ENCODE measurements around the gene TRPM6.
"Not testable (repeated sequence)": the region's sequence is repeated elsewhere in the genome, so short reads cannot be mapped to it uniquely, and the experiment has no call there.

TRPM6 gene

GRCh38 chr9:74887041-74887980, at the start of gene TRPM6:
Gene TRPM6 (minus strand): TSS chr9:74887921. CDS start chr9:74887856, 65 bp downstream.
- peaks cover 8% of the 10 kb centered on the region; the same call in 1 of the 2 replicates for H3K4me1 ChIP-seq
- H3K4me2 ChIP-seq = peak within 1 kb of the TSS; percentile 77
- H3K27me3 ChIP-seq = peaks cover 16% of the 10 kb centered on the region
- no peaks in the 10 kb centered on the region for H4K20me1 ChIP-seq
- H3K9me3 ChIP-seq = no peaks in the 10 kb centered on the region
- TF ChIP-seq Cebpa-rat (IDR thresholded peaks at IDR 0.05) = peak; percentile 68
- peak within 1 kb of the TSS; percentile 73 for H3K9ac ChIP-seq
- peak within 1 kb of the TSS; percentile 35; the same call in 1 of the 2 replicates for H3K27ac ChIP-seq
- H3K36me3 ChIP-seq = no peaks in the 10 kb centered on the region
- peak within 1 kb of the TSS; percentile 73 for H3K4me3 ChIP-seq

GRCh38 chr9:74935008-74935407, 47.3 kb upstream of the TRPM6 start:
- H3K27me3 ChIP-seq = no peaks in the 10 kb centered on the region
- peaks cover 23% of the 10 kb centered on the region for H3K9me3 ChIP-seq
- no peak overlapping the region for H3K27ac ChIP-seq
- H3K4me3 ChIP-seq = no peak overlapping the region
- H3K4me2 ChIP-seq = no peak overlapping the region
- no peak overlapping the region for H3K9ac ChIP-seq
- H3K4me1 ChIP-seq = no peaks in the 10 kb centered on the region
- TF ChIP-seq Cebpa-rat (IDR thresholded peaks at IDR 0.05) = no peak
- no peaks in the 10 kb centered on the region for H4K20me1 ChIP-seq
- H3K36me3 ChIP-seq = no peaks in the 10 kb centered on the region

GRCh38 chr9:74921737-74922136, 34.0 kb upstream of the TRPM6 start:
- no peak overlapping the region for H3K4me3 ChIP-seq

GRCh38 chr9:74920944-74921626, 33.4 kb upstream of the TRPM6 start:
- no peak overlapping the region for H3K27ac ChIP-seq
- H3K9me3 ChIP-seq = no peaks in the 10 kb centered on the region
- no peak for TF ChIP-seq Cebpa-rat (IDR thresholded peaks at IDR 0.05)
- no peaks in the 10 kb centered on the region for H3K4me1 ChIP-seq
- H3K36me3 ChIP-seq = no peaks in the 10 kb centered on the region
- no peak overlapping the region for H3K4me3 ChIP-seq
- H4K20me1 ChIP-seq = no peaks in the 10 kb centered on the region
- no peak overlapping the region for H3K9ac ChIP-seq
- no peaks in the 10 kb centered on the region for H3K27me3 ChIP-seq
- H3K4me2 ChIP-seq = no peak overlapping the region

More at GRCh38 chr9:74921737-74922136, 34.0 kb upstream of the TRPM6 start:
- H3K36me3 ChIP-seq = no peaks in the 10 kb centered on the region
- no peaks in the 10 kb centered on the region for H3K27me3 ChIP-seq
- TF ChIP-seq Cebpa-rat (IDR thresholded peaks at IDR 0.05) = no peak
- no peak overlapping the region for H3K4me2 ChIP-seq
- no peak overlapping the region for H3K9ac ChIP-seq
- H4K20me1 ChIP-seq = no peaks in the 10 kb centered on the region
- H3K9me3 ChIP-seq = no peaks in the 10 kb centered on the region
- H3K27ac ChIP-seq = no peak overlapping the region
- no peaks in the 10 kb centered on the region for H3K4me1 ChIP-seq

- Histone ChIP-seq H3K27me3 (no peaks in the 10 kb centered on the region), H3K4me2 (no peak overlapping the region), H3K4me1 (no peaks in the 10 kb centered on the region), H3K9ac (no peak overlapping the region), H3K4me3 (no peak overlapping the region), H3K36me3 (no peaks in the 10 kb centered on the region), H4K20me1 (no peaks in the 10 kb centered on the region), H3K9me3 (peaks cover 28% of the 10 kb centered on the region), H3K27ac (no peak overlapping the region)
- no peak for TF ChIP-seq Cebpa-rat (IDR thresholded peaks at IDR 0.05)
Measured at GRCh38 chr9:74910036-74910435, 22.3 kb upstream of the TRPM6 start.

- H3K4me1 ChIP-seq = no peaks in the 10 kb centered on the region
Measured at GRCh38 chr9:74908665-74909064, 20.9 kb upstream of the TRPM6 start.

GRCh38 chr9:74907085-74907484, 19.4 kb upstream of the TRPM6 start:
- Histone ChIP-seq H3K4me3 (no peak overlapping the region), H3K9me3 (peaks cover 19% of the 10 kb centered on the region), H3K9ac (no peak overlapping the region), H3K27ac (no peak overlapping the region), H4K20me1 (no peaks in the 10 kb centered on the region), H3K4me1 (no peaks in the 10 kb centered on the region), H3K4me2 (no peak overlapping the region), H3K36me3 (no peaks in the 10 kb centered on the region), H3K27me3 (no peaks in the 10 kb centered on the region)
- TF ChIP-seq Cebpa-rat (IDR thresholded peaks at IDR 0.05) = no peak

More at GRCh38 chr9:74908665-74909064, 20.9 kb upstream of the TRPM6 start:
- H3K36me3 ChIP-seq = no peaks in the 10 kb centered on the region
- H3K4me2 ChIP-seq = no peak overlapping the region
- peaks cover 28% of the 10 kb centered on the region for H3K9me3 ChIP-seq
- no peak overlapping the region for H3K9ac ChIP-seq
- H3K4me3 ChIP-seq = no peak overlapping the region
- no peaks in the 10 kb centered on the region for H3K27me3 ChIP-seq
- H4K20me1 ChIP-seq = no peaks in the 10 kb centered on the region
- TF ChIP-seq Cebpa-rat (IDR thresholded peaks at IDR 0.05) = no peak
- no peak overlapping the region for H3K27ac ChIP-seq

- Histone ChIP-seq H3K9ac (no peak overlapping the region), H3K4me1 (no peaks in the 10 kb centered on the region), H3K27me3 (no peaks in the 10 kb centered on the region), H3K9me3 (peaks cover 3% of the 10 kb centered on the region; the same call in 1 of the 2 replicates), H3K4me2 (no peak overlapping the region), H3K36me3 (no peaks in the 10 kb centered on the region), H3K4me3 (no peak overlapping the region), H3K27ac (no peak overlapping the region), H4K20me1 (no peaks in the 10 kb centered on the region)
- no peak for TF ChIP-seq Cebpa-rat (IDR thresholded peaks at IDR 0.05)
Measured at GRCh38 chr9:74901001-74901400, 13.3 kb upstream of the TRPM6 start.

GRCh38 chr9:74888449-74888848, 728 bp upstream of the TRPM6 start:
- not testable (repeated sequence) for H3K9ac ChIP-seq, H3K9me3 ChIP-seq, H3K4me1 ChIP-seq, H3K27ac ChIP-seq, H4K20me1 ChIP-seq, H3K36me3 ChIP-seq, H3K4me3 ChIP-seq, H3K4me2 ChIP-seq
- peaks cover 16% of the 10 kb centered on the region for H3K27me3 ChIP-seq

GRCh38 chr9:74887981-74888370, 255 bp upstream of the TRPM6 start:
- peaks cover 8% of the 10 kb centered on the region; the same call in 1 of the 2 replicates for H3K4me1 ChIP-seq
- peak overlapping the region; percentile 77 for H3K4me2 ChIP-seq
- no peaks in the 10 kb centered on the region for H4K20me1 ChIP-seq
- H3K9ac ChIP-seq = no peak overlapping the region
- TF ChIP-seq Cebpa-rat (IDR thresholded peaks at IDR 0.05) = no peak
- H3K36me3 ChIP-seq = no peaks in the 10 kb centered on the region
- peaks cover 16% of the 10 kb centered on the region for H3K27me3 ChIP-seq
- no peak overlapping the region for H3K4me3 ChIP-seq
- H3K9me3 ChIP-seq = no peaks in the 10 kb centered on the region
- H3K27ac ChIP-seq = no peak overlapping the region
